ENCODE data around the gene SCARB1.

SCARB1 gene

DNA sequence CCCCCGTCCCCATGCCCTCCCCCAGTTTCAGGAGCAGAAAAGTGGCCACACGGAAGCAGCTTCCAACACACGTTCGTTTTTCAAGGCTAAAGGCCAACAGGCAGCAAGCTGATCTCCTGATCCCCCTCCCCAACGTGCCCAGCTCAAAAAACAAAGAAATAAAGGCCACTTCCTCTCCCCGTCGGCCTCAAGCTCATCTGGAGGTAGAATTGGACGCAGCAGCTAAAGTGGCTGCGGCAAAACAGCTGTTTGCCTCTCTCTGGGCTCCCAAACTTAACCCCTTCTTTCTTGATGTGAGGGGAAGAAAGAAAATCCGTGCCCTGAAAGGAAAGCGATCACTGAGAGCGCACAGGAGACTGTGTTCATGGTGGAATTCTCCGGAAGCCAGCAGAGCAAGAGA, 66.3 kb downstream of the SCARB1 start (continued):
- TF ChIP-seq ZNF776 (tag by site-specific recombination; IDR thresholded peaks at IDR 0.05; ENCODE audit: borderline replicate concordance): no peak
- TF ChIP-seq ZNF843 (tag by site-specific recombination; IDR thresholded peaks at IDR 0.05): no peak
- no peak for TF ChIP-seq ZNF211 (tag by site-specific recombination; IDR thresholded peaks at IDR 0.05; ENCODE audit: low read depth)
- TF ChIP-seq RBAK (tag by site-specific recombination; IDR thresholded peaks at IDR 0.05): no peak
- TF ChIP-seq ZEB2 (tag by site-specific recombination; IDR thresholded peaks at IDR 0.05): no peak

DNA sequence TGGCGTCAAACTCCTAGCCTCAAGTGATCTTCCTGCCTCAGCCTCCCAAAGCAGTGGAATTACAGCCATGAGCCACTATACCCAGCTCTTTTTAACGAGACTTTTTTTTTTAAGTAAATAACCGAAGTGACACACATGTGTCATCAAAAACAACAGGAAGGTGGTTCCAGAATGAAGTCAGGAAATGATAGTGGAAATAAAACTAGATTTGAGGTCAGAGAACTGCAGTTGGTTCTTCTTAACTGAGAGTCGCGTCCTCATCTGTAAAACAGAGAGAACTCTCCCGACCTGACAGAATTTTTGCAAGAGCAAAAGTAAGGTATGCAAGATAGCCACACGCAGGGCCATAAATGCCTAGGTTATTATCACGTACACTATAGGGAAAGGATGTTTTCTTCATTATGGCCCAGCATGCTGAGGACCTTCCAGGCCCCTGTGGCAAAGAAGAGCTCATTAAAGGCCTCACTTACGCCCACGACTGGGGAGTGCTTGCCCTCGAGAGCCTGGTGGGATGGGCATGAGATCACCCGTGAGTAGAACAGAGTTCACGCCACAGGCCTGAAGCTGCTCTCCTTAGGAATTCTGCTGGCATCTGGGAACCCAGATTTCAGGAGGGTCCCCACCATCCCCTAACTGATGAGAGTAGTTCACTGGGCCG, 67.2 kb downstream of the SCARB1 start:
- POLR2A ChIA-PET: interaction anchor here (0.6 kb wide), 1 partner anchor 68 kb away, joined by 7 read pairs; no protein-coding TSS in a partner anchor
- peaks cover 8 to 35% of the 10 kb centered on the region in 2 experiments; a peak in 2 of 3 replicates for H3K36me3 ChIP-seq (ENCODE audit: control insufficient read depth in 2 of 2, insufficient read depth in 1 of 2, low read length in 2 of 2)
- H3K4me1 ChIP-seq (ENCODE audit: control insufficient read depth, insufficient read depth, low read length): no peaks in the 10 kb centered on the region
- H3K4me3 ChIP-seq (ENCODE audit: low read depth, low read length): no peak overlapping the region
- CTCF ChIA-PET: interaction anchor here (0.6 to 1.1 kb wide), 4 partner anchors 31 to 156 kb away, joined by 3 to 5 read pairs (median 4); no protein-coding TSS in a partner anchor
- H3K27ac ChIP-seq (ENCODE audit: extremely low read depth, low read depth, low read length): no peak overlapping the region
- no peaks in the 10 kb centered on the region for H3K9me3 ChIP-seq (ENCODE audit: control insufficient read depth, insufficient read depth, low read depth, low read length)
- peak; percentile 31; the same call in 1 of the 2 replicates for TF ChIP-seq ZIC2 (tag by site-specific recombination; IDR thresholded peaks at IDR 0.05)
- TF ChIP-seq ZFHX2 (tag by site-specific recombination; conservative IDR thresholded peaks at IDR 0.05): peak; percentile 83
- TF ChIP-seq YY2 (tag by site-specific recombination; IDR thresholded peaks at IDR 0.05): no peak
- TF ChIP-seq ZNF792 (tag by site-specific recombination; IDR thresholded peaks at IDR 0.05): no peak
- TF ChIP-seq BCL11A (tag by site-specific recombination; IDR thresholded peaks at IDR 0.05; ENCODE audit: low read depth): no peak
- TF ChIP-seq MEIS1 (CRISPR knock-in tag; IDR thresholded peaks at IDR 0.05; ENCODE audit: borderline replicate concordance): no peak
- TF ChIP-seq ZNF510 (tag by site-specific recombination; IDR thresholded peaks at IDR 0.05; ENCODE audit: insufficient replicate concordance): no peak
- peak; percentile 79 for TF ChIP-seq EGR2 (tag by site-specific recombination; IDR thresholded peaks at IDR 0.05; ENCODE audit: low read depth)
- TF ChIP-seq ZNF157 (tag by site-specific recombination; IDR thresholded peaks at IDR 0.05): no peak

DNA sequence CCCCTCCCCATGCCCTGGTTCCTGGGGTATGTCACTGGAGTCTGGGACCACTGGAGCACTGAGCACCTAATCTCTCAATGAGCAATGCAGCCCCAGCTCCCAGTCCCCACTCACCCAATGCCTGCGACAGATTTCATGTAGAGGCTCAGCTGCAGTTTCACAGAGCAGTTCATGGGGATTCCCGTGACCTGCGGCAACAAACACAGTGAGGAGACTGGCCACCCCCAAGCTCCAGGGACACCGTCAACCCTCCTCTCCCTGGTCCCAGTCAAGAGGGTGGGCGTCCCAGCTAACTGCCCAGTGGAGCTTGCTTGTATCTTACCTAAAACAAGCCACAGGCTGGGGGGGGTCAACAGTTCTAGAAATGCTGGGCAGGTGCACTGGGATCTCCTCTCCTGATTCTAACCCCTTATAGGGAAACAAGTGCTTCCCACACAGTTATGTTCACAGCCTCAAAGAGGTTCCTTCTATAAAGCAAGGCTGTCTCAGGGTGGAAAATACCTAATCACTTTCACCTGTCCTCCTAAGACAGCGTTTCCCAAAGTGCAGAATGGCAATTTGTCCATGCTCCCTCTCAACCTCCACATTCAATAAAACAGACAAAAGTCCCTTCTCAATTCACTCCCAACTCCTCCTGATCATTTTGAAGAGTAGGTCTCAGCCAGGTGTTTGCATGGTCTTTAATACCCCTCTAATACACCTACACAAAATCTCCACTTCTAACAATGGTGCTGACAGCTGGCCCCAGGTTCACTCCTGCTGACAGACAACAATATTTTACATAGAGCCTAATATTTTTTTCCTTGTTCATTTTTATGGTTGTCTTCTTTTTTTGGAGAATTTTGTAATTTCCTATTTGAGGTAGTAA, 68.3 kb downstream of the SCARB1 start:
- CTCF ChIA-PET: interaction anchor here (0.8 to 1.0 kb wide), 2 partner anchors 69 to 112 kb away, joined by 3 to 5 read pairs; no protein-coding TSS in a partner anchor

DNA sequence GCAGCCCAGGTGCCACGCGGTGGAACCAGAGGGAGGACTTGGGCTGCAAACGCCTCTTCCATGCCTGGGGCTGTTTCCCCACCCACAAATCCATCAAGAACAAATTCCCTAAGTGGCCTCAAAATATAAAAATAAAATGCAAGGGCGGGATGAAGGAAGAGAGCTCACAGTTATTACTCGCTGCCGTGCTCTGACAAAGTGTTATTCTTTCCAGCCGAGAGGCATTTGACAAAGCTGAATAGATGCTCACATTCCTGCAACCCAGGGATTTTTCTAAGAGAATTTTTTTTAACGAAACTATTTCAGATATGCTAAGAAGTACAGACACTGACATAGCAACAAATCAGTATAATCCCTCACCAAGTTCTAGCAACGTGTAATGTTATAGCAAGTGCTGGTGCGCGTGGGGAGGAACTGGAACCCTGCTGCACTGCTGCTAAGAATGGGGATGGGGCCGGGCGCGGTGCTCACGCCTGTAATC, 70.7 kb downstream of the SCARB1 start:
- Histone ChIP-seq H3K27ac (ENCODE audit: extremely low read depth, low read depth, low read length) (no peak overlapping the region), H3K4me1 (ENCODE audit: control insufficient read depth, insufficient read depth, low read length) (no peaks in the 10 kb centered on the region), H3K4me3 (ENCODE audit: low read depth, low read length) (no peak overlapping the region), H3K9me3 (ENCODE audit: control insufficient read depth, insufficient read depth, low read depth, low read length) (no peaks in the 10 kb centered on the region), H3K36me3 (ENCODE audit: control insufficient read depth in 2 of 2, insufficient read depth in 1 of 2, low read length in 2 of 2) (peaks cover 4 to 33% of the 10 kb centered on the region in 2 experiments; a peak in 2 of 3 replicates)
- ChIA-PET POLR2A (interaction anchor here (0.6 kb wide), 1 partner anchor 300 kb away, joined by 6 read pairs; no protein-coding TSS in a partner anchor), CTCF (interaction anchor here (1.6 kb wide), 1 partner anchor 25 kb away, joined by 4 read pairs; no protein-coding TSS in a partner anchor)
- TF ChIP-seq, protein P1, sequence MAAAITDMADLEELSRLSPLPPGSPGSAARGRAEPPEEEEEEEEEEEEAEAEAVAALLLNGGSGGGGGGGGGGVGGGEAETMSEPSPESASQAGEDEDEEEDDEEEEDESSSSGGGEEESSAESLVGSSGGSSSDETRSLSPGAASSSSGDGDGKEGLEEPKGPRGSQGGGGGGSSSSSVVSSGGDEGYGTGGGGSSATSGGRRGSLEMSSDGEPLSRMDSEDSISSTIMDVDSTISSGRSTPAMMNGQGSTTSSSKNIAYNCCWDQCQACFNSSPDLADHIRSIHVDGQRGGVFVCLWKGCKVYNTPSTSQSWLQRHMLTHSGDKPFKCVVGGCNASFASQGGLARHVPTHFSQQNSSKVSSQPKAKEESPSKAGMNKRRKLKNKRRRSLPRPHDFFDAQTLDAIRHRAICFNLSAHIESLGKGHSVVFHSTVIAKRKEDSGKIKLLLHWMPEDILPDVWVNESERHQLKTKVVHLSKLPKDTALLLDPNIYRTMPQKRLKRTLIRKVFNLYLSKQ (tag by site-specific recombination; IDR thresholded peaks at IDR 0.05; ENCODE audit: borderline replicate concordance): no peak
- 0 out of 2 replicates have a peak, but pooled peaks have one; percentile 36 for TF ChIP-seq EGR2 (tag by site-specific recombination; IDR thresholded peaks at IDR 0.05; ENCODE audit: low read depth)
- peak; percentile 51; the same call in 1 of the 2 replicates for TF ChIP-seq ZFHX2 (tag by site-specific recombination; conservative IDR thresholded peaks at IDR 0.05)

More for the DNA sequence above, 68.3 kb downstream of the SCARB1 start:
- POLR2A ChIA-PET: no interaction called here
- H3K27ac ChIP-seq (ENCODE audit: extremely low read depth, low read depth, low read length): no peak overlapping the region
- H3K4me3 ChIP-seq (ENCODE audit: low read depth, low read length): no peak overlapping the region
- TF ChIP-seq, protein P2, sequence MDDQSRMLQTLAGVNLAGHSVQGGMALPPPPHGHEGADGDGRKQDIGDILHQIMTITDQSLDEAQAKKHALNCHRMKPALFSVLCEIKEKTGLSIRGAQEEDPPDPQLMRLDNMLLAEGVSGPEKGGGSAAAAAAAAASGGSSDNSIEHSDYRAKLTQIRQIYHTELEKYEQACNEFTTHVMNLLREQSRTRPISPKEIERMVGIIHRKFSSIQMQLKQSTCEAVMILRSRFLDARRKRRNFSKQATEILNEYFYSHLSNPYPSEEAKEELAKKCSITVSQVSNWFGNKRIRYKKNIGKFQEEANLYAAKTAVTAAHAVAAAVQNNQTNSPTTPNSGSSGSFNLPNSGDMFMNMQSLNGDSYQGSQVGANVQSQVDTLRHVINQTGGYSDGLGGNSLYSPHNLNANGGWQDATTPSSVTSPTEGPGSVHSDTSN (CRISPR knock-in tag; IDR thresholded peaks at IDR 0.05): no peak
- TF ChIP-seq ZNF157 (tag by site-specific recombination; IDR thresholded peaks at IDR 0.05): peak; percentile 95
- no peaks in the 10 kb centered on the region for H3K4me1 ChIP-seq (ENCODE audit: control insufficient read depth, insufficient read depth, low read length)
- no peaks in the 10 kb centered on the region for H3K9me3 ChIP-seq (ENCODE audit: control insufficient read depth, insufficient read depth, low read depth, low read length)
- H3K36me3 ChIP-seq (ENCODE audit: control insufficient read depth in 2 of 2, insufficient read depth in 1 of 2, low read length in 2 of 2): peaks cover 8 to 30% of the 10 kb centered on the region in 2 experiments; a peak in 2 of 3 replicates
